Activated CD8-positive, alpha-beta memory T cell treated with anti-CD3 and anti-CD28 coated beads, Interleukin-2, amount 50 U/mL, for 24 hours (primary cell): Measurements from ENCODE around the gene TEX51.

Experiments
- DNase-seq: peaks from one replicate; pipeline ENCODE4 v3.0.0-alpha.2; 2020; ENCODE audit errors: extremely low read depth

The TEX51 gene

DNA sequence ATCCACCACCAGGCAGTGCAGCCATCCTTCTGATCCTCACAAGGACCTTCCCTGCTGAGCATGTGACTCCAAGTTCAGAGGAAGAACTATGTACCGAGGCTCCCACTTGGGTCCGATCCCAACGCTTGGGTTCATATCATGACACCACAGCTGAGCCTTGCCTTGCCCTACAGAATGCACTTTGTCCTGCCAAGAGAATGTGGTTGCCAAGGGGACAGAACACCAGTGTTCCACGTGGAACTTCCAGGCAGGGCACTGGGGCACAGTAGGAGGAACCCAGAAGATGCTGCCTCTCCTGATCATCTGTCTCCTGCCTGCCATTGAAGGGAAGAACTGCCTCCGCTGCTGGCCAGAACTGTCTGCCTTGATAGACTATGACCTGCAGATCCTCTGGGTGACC lies at the start of gene TEX51:
Gene TEX51, plus strand, starts transcription at position 255 of the 400 bp plus-strand sequence. Its CDS starts 29 bp downstream, at position 284.
- no peak for DNase-seq

DNA sequence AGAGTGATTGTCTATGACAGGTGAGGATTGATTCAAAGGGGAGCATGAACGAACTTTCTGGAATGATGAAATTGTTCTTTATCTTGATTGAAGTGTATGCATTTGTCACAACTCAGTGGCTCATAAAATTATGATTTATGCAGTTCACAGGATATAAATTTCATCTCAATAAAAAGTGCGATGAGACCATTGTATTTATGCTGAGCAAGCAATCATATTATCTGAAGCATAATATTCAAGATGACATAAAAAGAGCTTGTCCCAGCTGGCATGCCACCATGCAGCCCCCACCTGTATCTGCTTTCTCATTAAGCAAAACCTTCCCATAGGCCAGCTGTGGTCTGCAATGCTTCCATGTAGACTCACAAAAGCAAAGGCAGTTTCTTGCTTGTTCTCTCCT lies 49.6 kb upstream of the TEX51 start:
- DNase-seq, result no peak

DNA sequence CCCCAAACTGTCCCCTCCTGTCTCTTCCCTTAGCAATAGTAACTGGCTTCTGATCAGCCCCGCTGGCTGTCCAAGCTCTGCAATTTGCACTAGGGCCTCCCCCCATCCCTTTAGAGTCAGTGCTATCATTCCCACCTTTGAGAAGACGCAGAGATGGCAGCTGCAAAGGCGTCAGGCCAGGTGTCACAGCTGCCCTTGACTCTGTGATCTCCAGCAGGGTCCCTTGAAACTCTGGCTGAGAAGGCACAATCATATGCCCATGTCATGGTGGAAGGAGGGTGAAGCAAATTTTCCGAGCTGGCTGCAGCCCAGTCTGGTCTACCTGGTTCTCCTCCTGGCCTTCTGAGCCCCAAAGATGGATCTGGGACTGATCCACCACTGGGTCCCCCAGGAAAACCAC lies 49.2 kb upstream of the TEX51 start:
- DNase-seq, result no peak

DNA sequence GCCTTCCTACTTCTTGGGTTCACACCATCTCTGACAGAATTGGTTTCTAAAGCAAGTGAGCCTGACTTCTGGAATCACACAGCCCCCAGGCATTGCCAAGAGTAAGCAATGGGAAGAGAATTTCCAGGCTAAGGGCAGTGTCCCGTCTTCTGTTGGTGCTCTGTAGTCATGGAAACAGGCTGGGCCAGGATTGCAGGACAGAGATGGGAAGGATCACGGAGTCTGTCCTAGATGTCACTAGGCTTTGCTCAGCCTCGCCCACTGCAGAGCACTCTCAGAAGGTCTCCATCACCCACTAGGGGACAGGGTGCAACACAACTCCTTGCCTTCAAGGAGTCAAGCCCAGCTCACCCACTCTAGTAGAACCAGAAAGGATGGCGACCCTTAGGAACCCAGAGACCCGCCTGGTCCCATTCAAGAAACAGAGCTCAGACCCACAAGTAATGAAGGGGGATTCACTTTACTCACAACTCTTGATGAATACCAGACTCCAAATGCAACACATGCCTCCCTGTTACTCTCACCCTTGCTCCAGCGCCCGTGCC lies 48.6 kb upstream of the TEX51 start:
- no peak for DNase-seq

DNA sequence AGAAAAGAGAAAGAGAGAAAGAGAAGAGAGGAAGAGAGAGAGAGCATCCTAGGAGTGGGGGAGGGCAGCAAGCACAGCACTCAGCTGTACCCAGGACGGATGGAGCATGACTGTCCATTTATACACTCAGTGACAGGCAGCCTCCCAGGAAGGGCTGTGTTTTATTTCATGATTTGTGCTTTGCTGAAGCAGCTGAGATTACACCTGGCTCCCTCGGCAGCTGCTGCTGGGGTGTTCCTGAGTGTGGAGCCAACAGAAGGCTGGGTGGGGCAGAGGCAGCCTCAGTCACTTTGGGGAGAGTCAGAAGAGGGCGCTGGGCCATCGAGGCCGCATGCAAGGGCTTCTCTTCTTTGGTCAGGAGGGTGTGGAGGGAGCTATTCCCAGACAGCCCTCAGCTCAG lies 47.8 kb upstream of the TEX51 start:
- no peak for DNase-seq

DNA sequence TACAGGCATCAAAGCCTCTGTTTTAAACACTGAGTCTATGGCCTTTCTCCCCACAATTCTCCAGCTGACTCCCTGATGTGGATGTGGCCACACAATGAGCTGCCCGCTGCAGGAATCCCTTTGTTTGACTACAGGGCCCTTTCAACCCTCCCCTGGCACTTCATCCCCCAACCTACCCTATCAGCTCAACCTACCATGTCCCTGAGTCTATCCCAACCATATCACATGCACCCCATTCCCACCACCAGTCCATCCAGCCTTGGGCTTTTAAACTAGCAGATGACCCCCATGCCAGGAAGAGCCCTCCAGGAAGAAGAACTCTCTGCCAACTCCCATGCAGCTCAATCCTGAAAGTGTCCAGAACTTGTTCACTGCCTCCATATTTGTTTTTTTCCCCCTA lies 46.9 kb upstream of the TEX51 start:
- DNase-seq, result no peak

DNA sequence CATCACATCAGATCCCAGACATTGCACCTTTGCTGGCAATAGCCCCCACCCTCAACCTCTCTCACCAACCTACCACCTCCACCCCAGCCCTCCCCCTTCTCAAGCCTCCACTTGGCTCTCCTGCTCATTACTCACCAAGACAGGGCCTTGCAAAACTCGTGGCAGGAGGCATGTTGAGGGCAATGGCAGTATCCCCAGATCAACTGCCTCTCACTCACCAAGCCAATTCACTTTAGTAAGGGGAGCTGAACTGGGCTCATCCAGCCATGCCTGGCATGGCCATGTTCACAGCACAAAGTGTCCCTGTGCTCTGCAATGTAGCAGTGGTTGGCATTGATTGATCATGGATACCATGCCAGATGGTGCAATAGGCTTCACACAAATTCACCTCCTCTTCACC lies 46.3 kb upstream of the TEX51 start:
- no peak for DNase-seq

DNA sequence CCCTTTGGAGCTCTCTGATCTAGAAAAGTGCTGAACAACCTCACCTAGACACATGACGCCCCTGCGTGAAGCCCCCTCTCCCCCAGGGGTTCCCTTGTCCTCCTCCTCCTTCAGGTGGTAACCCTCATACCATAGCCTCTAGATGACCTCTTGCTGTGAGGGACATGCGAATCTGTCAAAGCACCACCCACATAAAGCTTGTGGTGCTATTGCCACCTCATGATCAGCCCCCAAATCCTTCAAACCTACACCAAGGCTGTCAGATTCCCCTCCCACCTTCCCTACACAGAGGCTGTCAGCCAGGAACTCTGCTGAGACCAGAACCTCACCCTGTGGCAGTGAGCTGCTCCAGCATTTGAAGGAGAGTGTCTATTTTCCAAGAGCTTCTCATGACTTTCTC lies 43.1 kb upstream of the TEX51 start:
- no peak for DNase-seq

DNA sequence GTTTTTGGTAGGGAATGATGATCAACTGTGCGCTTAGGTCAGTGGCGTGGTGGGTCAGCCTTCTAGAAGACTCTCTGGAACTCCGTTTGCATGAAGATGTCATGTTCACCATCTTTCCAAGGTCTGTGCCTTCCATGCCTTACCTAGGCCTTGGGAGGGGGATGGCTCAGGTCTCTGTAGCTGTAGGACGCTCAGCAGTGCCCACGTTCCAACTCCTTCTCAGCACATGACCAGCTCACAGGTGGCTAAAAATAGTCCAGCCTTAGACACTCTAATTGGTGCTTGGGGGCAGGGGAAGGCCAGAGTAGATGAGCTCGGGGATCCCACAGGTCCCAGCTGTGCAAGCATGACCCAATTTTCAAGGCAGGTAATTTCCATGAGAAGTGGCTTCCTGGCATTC lies 42.3 kb upstream of the TEX51 start:
- no peak for DNase-seq

DNA sequence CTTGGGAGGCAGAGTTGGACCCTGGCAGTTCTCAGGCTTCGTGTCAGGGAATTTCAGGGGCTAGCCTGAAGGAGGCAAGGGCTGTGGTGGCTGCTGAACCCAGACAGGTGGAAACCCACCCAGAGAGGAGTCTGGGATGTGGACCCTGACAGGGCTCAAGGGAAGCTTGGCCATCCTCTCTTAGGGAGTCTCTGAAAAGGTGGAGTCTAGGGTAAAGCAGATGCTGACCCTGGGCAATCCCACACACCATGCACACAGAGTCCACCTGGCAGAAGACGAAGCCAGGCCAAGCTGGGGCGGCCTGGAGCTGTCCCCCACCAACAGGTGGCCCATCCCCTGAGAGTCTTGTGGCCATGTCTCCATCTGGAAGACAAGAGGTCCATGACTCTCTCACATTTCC lies 41.2 kb upstream of the TEX51 start:
- DNase-seq, result no peak

DNA sequence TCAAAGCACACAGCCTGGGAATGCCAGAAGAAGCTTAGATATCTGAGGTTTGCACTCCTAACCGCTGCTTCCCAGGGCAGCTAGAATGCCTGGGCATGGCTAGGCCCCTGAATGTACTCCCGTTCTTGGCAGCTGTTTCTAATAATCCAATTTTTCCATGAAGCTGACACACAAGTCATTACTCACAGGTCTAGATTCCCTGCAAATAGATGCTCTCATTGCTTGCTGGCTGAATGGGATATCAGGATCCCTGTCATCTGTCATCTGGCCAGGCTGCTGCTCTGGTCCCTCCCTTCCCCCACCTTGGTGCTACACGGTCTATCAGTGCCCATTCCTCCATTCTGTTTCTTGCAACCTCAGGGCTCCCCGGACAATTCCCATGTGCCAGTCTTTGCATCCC lies 40.7 kb upstream of the TEX51 start:
- DNase-seq, result no peak

DNA sequence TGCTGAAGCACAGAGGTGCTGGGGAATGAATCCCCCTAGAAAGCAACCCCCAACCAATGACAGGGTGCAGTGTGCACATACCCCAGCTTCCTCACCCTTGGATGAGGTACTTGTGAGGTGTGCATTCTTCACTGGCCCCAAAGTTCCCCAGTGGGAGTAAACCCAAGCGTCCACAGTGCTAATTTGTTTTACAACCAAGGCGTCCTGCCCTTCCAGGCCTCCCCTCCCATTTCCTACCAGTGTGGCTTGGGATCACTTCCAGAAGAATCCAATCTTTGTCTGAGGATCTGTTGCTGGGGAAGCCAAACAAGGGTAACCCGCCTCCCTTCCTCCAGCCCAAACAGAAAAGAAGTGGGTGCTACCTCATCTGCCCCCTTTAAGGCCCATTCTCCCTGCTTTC lies 40.3 kb upstream of the TEX51 start:
- no peak for DNase-seq

DNA sequence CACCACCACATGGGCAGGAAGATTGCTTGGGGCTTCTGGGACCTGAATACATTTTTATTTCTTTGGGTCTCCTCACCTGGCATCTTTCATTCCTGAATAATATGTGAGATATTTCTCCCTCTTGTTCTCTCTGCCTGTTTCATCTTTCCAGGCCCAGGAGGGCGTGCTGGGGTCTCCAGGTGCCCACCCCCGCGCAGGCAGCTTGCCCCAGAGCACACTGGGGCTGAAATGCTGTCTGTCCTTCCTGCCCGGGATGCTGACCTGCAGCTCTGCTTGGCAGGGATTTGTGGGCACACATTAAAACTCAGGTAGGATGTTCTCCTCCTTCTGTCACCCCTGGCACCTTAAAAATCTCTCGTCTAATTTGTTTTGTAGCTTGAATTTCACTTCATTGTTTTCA lies 39.7 kb upstream of the TEX51 start:
- DNase-seq, result no peak

DNA sequence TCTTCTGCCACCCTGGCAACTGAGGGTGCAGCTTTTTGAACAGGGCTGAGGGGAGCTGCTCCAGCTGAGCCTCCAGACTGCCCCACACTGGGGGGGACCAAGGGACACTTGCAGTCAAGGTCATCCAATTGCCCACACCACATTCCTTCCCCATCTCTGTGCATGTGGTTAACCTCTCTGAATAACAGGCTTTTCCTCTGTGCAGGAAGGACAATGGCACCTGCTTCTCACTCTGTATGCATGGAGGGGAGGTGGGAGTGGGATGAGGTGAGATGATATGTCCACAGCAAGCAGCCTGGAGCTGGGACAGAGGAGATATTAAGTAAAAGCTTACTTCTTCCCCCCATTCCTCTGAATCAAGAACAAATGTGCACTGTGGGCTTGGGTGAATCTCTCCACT lies 39.1 kb upstream of the TEX51 start:
- no peak for DNase-seq

DNA sequence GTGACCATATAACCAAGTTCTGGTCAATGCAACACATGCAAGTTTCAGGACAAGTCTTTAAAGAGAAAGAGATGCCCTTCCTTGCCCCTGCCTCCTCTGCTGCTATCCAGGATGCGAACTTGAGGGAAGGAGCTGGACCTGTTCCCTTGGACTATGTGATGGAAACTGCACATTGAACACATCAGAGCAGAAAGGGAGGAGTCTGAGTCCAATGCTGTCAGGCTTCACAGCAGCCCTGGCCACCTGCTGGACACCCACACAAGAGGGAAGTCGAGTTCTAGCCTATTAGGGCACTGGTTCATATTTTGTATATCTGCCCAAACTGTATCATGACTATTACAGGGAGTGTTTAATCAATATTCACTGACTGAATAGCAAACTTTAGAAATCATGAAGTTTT lies 38.3 kb upstream of the TEX51 start:
- no peak for DNase-seq

DNA sequence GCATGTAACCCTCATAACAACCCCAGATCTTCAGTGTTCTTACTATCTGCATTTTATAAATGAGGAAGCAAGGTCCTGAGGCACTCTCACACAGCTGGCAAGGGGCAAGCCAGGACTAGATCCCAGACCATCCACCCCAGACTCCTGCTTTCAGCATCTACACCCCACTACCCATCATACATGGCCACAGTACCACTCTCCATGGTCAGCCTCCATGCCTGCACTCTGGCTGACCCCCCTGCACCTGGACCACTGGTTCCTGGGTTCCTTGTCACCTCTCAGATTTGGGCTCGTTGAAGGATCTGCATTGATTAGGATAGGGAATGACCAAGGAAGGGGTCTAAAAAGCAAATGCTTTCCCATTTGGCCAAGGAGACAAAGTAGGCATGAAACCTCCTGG lies 36.0 kb upstream of the TEX51 start:
- no peak for DNase-seq

DNA sequence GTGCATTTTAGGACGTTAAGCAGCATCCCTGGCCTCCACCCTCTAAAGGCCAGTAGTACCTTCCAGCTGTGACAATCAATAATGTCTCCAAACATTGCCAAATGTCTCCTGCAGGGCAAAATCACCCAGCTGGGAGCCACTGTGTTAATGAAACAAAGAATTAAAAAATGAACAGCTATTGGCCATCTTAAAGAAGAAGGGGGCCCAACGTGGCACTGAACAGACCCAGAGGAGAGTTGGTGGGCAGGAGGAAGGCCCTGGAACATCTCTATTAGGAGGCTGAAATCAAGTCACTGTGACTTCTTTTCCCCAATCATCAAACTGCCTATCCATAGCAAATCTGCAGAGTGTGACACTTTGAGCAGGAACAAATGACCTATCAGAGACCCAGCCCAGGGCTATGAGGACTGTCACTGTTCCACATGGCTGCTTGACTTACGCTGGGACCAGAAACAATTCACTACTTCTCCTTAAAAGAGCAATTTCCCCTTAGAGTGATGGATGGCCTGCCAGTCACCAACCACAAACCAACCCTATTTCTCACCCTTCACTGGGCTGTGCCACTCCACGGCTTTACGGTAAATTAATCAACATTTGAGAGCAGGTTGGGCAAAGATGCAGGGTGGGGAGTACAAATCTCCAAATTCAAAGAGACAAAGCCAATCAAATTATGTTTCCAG lies 35.2 kb upstream of the TEX51 start:
- DNase-seq, result no peak

DNA sequence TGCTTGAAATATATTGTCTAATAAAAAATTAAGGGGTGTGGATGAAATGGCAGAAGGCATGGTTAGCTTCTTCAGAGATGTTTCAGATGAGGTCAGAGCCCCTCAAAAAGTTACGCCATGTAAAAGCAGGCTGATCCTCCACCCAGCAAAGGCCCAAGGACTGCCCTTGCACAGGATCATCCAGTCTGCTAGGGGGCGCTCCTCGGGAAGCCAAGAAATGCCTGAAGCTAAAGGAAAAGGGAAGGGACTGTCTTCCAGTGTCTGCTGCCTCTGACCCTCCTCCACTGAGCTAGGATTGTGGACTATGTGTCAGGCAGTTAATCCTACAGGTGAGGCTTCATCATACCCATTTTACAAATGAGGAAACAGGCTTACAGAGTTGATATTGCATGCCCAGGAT lies 33.8 kb upstream of the TEX51 start:
- no peak for DNase-seq

DNA sequence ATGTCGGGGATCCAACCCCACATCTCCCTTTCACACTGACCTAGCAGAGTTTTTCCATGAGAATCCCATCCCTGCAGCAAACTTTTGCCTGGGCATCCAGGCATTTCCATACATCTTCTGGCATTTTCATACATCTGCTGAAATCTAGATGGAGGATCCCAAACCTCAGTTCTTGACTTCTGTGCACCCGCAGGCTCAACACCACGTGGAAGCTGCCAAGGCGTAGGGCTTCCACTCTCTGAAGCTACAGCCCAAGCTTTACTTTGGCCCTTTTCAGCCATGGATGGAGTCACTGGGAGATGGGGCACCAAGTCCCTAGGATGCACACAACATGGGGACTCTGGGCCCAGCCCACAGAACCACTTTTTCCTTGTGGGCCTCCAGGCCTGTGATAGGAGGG lies 32.2 kb upstream of the TEX51 start:
- no peak for DNase-seq

DNA sequence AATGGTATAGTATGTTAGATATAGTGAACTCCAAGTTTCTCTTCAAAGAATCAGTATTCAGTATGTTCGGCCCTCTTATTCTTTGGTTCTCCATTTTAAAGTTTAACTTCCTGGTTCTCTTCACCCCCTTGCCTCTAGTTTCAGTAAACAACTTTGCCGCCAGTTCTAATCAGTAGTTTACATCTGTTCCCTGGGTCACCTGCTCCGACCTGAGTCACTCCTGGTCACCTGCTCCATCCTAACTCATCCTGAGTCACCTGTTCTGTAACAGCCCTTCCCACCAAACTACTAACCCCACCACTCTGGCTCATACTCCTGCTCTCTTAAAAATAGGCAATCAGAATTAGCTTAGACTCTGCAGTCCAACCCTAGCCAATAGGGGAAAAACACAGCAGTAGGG lies 23.7 kb upstream of the TEX51 start:
- no peak for DNase-seq

DNA sequence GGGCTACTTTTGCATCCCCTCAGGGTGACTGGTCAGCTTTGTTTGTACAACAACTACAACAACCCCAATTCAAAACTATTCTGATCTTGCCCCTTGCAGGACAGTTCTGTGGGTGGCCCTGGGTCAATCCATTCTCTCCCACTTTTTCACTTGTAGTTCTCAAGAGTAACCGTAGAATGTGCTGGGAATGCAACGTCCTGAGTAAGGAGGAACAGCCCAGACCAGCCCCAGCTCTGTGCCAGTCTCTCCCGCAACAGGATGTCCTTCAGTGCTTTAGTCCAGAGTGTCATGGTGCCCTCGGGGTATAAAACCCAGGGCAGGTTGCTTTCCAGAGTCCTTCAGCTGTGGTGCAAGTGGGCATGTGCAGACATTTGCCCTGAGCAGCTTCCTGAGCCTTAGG lies 22.1 kb upstream of the TEX51 start:
- DNase-seq, result no peak

DNA sequence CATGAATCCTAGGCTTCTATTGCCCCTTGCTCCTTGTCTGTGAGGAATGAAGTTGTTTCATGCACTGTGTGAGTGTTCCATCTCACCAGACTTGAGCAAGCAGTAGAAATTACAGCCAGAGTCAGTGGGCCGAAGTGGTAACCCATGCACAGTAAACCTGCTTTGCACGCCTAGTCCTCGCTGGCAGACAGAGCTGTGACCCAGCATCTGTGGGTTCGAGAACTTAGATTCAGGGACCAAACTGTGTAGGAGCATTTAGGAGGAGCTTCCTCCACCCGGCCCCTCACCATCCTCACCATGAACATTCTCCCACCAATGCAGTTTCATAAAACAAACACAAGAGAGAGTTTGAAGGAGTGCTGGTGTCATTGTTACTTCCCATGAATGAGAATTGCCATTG lies 21.6 kb upstream of the TEX51 start:
- no peak for DNase-seq

DNA sequence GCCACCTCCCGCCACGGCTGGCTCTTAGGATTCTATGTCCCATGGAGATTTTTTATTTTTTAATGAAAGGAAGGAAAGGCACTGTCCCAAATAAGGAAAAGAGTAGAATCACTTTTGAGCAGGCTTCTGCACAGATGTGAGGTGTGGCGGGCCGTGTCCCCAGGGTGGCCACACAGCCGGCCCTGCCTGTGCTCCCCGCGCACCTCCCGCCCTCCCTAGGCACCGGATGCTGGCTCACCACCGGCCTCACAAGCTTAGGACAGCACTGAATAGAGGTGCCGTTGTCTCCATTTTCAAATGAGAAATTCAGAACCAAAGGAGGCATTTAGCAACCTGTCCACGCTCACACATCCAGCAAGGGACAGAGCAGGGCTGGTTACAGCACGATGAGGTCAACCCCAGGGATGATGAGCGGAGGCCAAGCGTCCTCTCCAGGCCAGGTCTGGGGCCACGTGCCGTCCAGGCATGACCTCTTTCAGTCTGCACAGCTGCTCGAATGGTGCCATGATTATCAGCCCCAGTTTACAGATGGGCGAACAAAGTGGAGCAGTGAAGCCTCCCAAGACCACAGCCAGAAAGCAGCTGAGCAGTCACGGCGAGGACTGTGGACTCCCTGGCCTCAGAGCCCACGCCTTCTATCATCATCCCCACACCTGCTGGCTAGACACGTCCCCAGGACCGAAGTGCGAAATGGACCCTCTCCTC lies 20.7 kb upstream of the TEX51 start:
- no peak for DNase-seq

DNA sequence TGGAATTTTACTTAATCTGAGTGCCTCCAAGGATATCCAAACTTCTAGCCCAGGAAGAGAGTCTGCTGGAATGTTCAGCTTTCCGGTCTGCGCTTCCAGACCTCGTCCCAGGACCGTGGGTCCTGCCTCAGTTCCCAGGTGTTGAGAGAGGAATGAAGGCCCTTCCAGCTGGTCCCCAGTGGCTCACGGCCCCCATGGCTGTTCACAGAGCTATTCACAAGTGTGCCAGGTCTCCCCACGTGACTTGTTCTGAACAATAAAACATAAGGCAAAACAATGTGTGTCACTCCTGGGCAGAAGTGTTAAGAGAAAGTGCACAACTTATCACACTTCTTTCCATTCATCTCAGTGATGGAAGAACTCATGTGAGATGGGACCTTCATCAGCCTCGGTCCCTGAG lies 20.1 kb upstream of the TEX51 start:
- DNase-seq, result no peak
